Dendritic cell treated with granulocyte-macrophage colony-stimulating factor and Interleukin-4, amounts not matched to agents 40 ng/mL and 50 ng/mL, for 4 days (primary cell): Measurements from ENCODE around the gene GSE1.

ENCODE experiments used
- H3K27ac Mint-ChIP-seq: one replicate; pipeline ENCODE4 v1.8.0; 2022; ENCODE audit warnings: mild to moderate bottlenecking, mixed read lengths
- H3K27me3 Mint-ChIP-seq: one replicate; pipeline ENCODE4 v1.8.0; 2022; ENCODE audit warnings: mild to moderate bottlenecking, mixed read lengths
- H3K36me3 Mint-ChIP-seq: one replicate; pipeline ENCODE4 v1.8.0; 2022; ENCODE audit warnings: low read depth, mixed read lengths
- H3K4me1 Mint-ChIP-seq: one replicate; pipeline ENCODE4 v1.8.0; 2022; ENCODE audit warnings: low read depth, mixed read lengths
- H3K4me3 Mint-ChIP-seq: one replicate; pipeline ENCODE4 v1.8.0; 2022; ENCODE audit warnings: mild to moderate bottlenecking, moderate library complexity, mixed read lengths
- H3K9me3 Mint-ChIP-seq: one replicate; pipeline ENCODE4 v1.8.0; 2022; ENCODE audit warnings: mixed read lengths
- intact Hi-C: fragments of 100-400 bp; cut with micrococcal nuclease; formaldehyde crosslinking; loops from one replicate; pipeline ENCODE4 v1.15.0; 2022

GSE1 gene

GRCh38 chr16:85637808-85638647 lies 24.9 kb downstream of the GSE1 start:
- intact Hi-C loops, result no loop called here
- Mint-ChIP-seq H3K9me3 (no peaks in the 10 kb centered on the region), H3K27ac (no peak overlapping the region), H3K36me3 (peaks cover 84% of the 10 kb centered on the region), H3K4me1 (peaks cover 74% of the 10 kb centered on the region), H3K4me3 (no peak overlapping the region), H3K27me3 (no peaks in the 10 kb centered on the region)

- Mint-ChIP-seq H3K4me3 (no peak overlapping the region), H3K9me3 (no peaks in the 10 kb centered on the region), H3K27ac (peak overlapping the region; percentile 49), H3K36me3 (peaks cover 76% of the 10 kb centered on the region), H3K4me1 (peaks cover 75% of the 10 kb centered on the region), H3K27me3 (no peaks in the 10 kb centered on the region)
- intact Hi-C loops, result no loop called here
Observed at GRCh38 chr16:85638695-85639409, 25.7 kb downstream of the GSE1 start.

- H3K36me3 Mint-ChIP-seq, result peaks cover 76% of the 10 kb centered on the region
- intact Hi-C loops, result no loop called here
- H3K27me3 Mint-ChIP-seq, result no peaks in the 10 kb centered on the region
Observed at GRCh38 chr16:85639529-85640253, 26.6 kb downstream of the GSE1 start.

GRCh38 chr16:85640254-85640558 lies 27.1 kb downstream of the GSE1 start:
- Mint-ChIP-seq H3K27ac (no peak overlapping the region), H3K27me3 (no peaks in the 10 kb centered on the region), H3K4me3 (no peak overlapping the region), H3K9me3 (no peaks in the 10 kb centered on the region), H3K4me1 (peaks cover 78% of the 10 kb centered on the region), H3K36me3 (peaks cover 76% of the 10 kb centered on the region)
- intact Hi-C loops, result no loop called here

More at GRCh38 chr16:85639529-85640253, 26.6 kb downstream of the GSE1 start:
- Mint-ChIP-seq H3K9me3 (no peaks in the 10 kb centered on the region), H3K27ac (peak overlapping the region; percentile 49), H3K4me1 (peaks cover 78% of the 10 kb centered on the region), H3K4me3 (no peak overlapping the region)

- peaks cover 77% of the 10 kb centered on the region for H3K4me1 Mint-ChIP-seq
- no peak overlapping the region for H3K4me3 Mint-ChIP-seq
- H3K9me3 Mint-ChIP-seq, result no peaks in the 10 kb centered on the region
- peak overlapping the region; percentile 67 for H3K27ac Mint-ChIP-seq
- H3K27me3 Mint-ChIP-seq, result no peaks in the 10 kb centered on the region
- intact Hi-C loops, result no loop called here
- H3K36me3 Mint-ChIP-seq, result peaks cover 76% of the 10 kb centered on the region
Observed at GRCh38 chr16:85640585-85640984, 27.5 kb downstream of the GSE1 start.

GRCh38 chr16:85641305-85641704 lies 28.2 kb downstream of the GSE1 start:
- Mint-ChIP-seq H3K4me1 (peaks cover 82% of the 10 kb centered on the region), H3K27ac (peak overlapping the region; percentile 67), H3K36me3 (peaks cover 76% of the 10 kb centered on the region), H3K4me3 (no peak overlapping the region), H3K27me3 (no peaks in the 10 kb centered on the region), H3K9me3 (no peaks in the 10 kb centered on the region)
- intact Hi-C loops, result no loop called here

GRCh38 chr16:85641776-85642176 lies 28.7 kb downstream of the GSE1 start:
- Mint-ChIP-seq H3K27ac (peak overlapping the region; percentile 67), H3K36me3 (peaks cover 76% of the 10 kb centered on the region), H3K4me1 (peaks cover 82% of the 10 kb centered on the region), H3K27me3 (no peaks in the 10 kb centered on the region), H3K4me3 (no peak overlapping the region), H3K9me3 (no peaks in the 10 kb centered on the region)
- intact Hi-C loops, result no loop called here

- Mint-ChIP-seq H3K36me3 (peaks cover 76% of the 10 kb centered on the region), H3K4me3 (peak overlapping the region; percentile 9), H3K4me1 (peaks cover 78% of the 10 kb centered on the region), H3K27me3 (no peaks in the 10 kb centered on the region), H3K9me3 (no peaks in the 10 kb centered on the region), H3K27ac (peak overlapping the region; percentile 76)
- intact Hi-C loops, result no loop called here
Observed at GRCh38 chr16:85642762-85643358, 29.7 kb downstream of the GSE1 start.

GRCh38 chr16:85643631-85644030 lies 30.5 kb downstream of the GSE1 start:
- H3K4me3 Mint-ChIP-seq, result peak overlapping the region; percentile 44
- H3K4me1 Mint-ChIP-seq, result peaks cover 70% of the 10 kb centered on the region
- H3K9me3 Mint-ChIP-seq, result no peaks in the 10 kb centered on the region
- H3K27ac Mint-ChIP-seq, result peak overlapping the region; percentile 76
- H3K36me3 Mint-ChIP-seq, result peaks cover 76% of the 10 kb centered on the region
- no peaks in the 10 kb centered on the region for H3K27me3 Mint-ChIP-seq
- intact Hi-C loops, result no loop called here

GRCh38 chr16:85644093-85644712 lies 31.1 kb downstream of the GSE1 start:
- H3K4me3 Mint-ChIP-seq, result peak overlapping the region; percentile 7
- peak overlapping the region; percentile 76 for H3K27ac Mint-ChIP-seq
- H3K27me3 Mint-ChIP-seq, result no peaks in the 10 kb centered on the region
- peaks cover 76% of the 10 kb centered on the region for H3K36me3 Mint-ChIP-seq
- no peaks in the 10 kb centered on the region for H3K9me3 Mint-ChIP-seq
- H3K4me1 Mint-ChIP-seq, result peaks cover 64% of the 10 kb centered on the region
- intact Hi-C loops, result no loop called here

GRCh38 chr16:85645021-85645589 lies 32.0 kb downstream of the GSE1 start:
- H3K4me3 Mint-ChIP-seq, result no peak overlapping the region
- peaks cover 58% of the 10 kb centered on the region for H3K4me1 Mint-ChIP-seq
- no peaks in the 10 kb centered on the region for H3K9me3 Mint-ChIP-seq
- intact Hi-C loops, result no loop called here
- H3K27me3 Mint-ChIP-seq, result no peaks in the 10 kb centered on the region
- no peak overlapping the region for H3K27ac Mint-ChIP-seq
- H3K36me3 Mint-ChIP-seq, result peaks cover 76% of the 10 kb centered on the region

GRCh38 chr16:85646358-85646907 lies 33.3 kb downstream of the GSE1 start:
- Mint-ChIP-seq H3K4me3 (no peak overlapping the region), H3K27ac (no peak overlapping the region), H3K36me3 (peaks cover 77% of the 10 kb centered on the region), H3K27me3 (no peaks in the 10 kb centered on the region), H3K9me3 (no peaks in the 10 kb centered on the region), H3K4me1 (peaks cover 47% of the 10 kb centered on the region)
- intact Hi-C loops, result no loop called here

- Mint-ChIP-seq H3K27ac (no peak overlapping the region), H3K27me3 (no peaks in the 10 kb centered on the region), H3K4me3 (no peak overlapping the region)
Observed at GRCh38 chr16:85646976-85647375, 33.9 kb downstream of the GSE1 start.

More at GRCh38 chr16:85646976-85647375, 33.9 kb downstream of the GSE1 start:
- H3K9me3 Mint-ChIP-seq, result no peaks in the 10 kb centered on the region
- intact Hi-C loops, result no loop called here
- H3K36me3 Mint-ChIP-seq, result peaks cover 82% of the 10 kb centered on the region
- peaks cover 47% of the 10 kb centered on the region for H3K4me1 Mint-ChIP-seq
